Common myeloid progenitor, CD34-positive (primary cell): ENCODE data around the gene ATP1A1.

Experiments
- CTCF ChIA-PET: fragments of 350-600 bp; sonication (Branson Sonifier 250); formaldehyde crosslinking; loops from one replicate; lab custom pipeline; 2021; ENCODE audit warnings: antibody characterized with exemption; lab: Charles Lee
- POLR2A ChIA-PET: fragments of 350-600 bp; sonication (Branson Sonifier 250); formaldehyde crosslinking; loops from one replicate; lab custom pipeline; 2021; ENCODE audit warnings: antibody characterized with exemption; lab: Charles Lee
- DNase-seq, 3 donors: peaks; one replicate each; pipeline versions ENCODE4 v3.0.0 to v3.0.0-alpha.2; 2013
- H3K27ac ChIP-seq, 2 experiments: 1 replicate in 1 of 2; 2 replicates in 1 of 2; pipeline ENCODE4 v1.7.0; 2013; ENCODE audit warnings: inconsistent platforms in 2 of 2, low read length in 2 of 2, mild to moderate bottlenecking in 2 of 2, low read depth in 1 of 2, moderate library complexity in 1 of 2; ENCODE audit not compliant: severe bottlenecking in 2 of 2, insufficient read depth in 1 of 2, poor library complexity in 1 of 2
- H3K27me3 ChIP-seq, 5 experiments: replicated peaks in 2 of 5; 1 replicate in 3 of 5; 2 replicates in 2 of 5; pipeline versions ENCODE4 v1.6.1 to v1.7.0; 2013; ENCODE audit warnings: low read length in 4 of 5, mild to moderate bottlenecking in 2 of 5, moderate library complexity in 2 of 5, inconsistent platforms in 1 of 5; ENCODE audit not compliant: insufficient read depth in 5 of 5, control insufficient read depth in 4 of 5
- H3K36me3 ChIP-seq, 4 experiments: 1 replicate in 2 of 4; 2 replicates in 2 of 4; pipeline versions ENCODE4 v1.6.1 to v1.7.0; 2013; ENCODE audit warnings: low read length in 3 of 4, control low read depth in 1 of 4, mild to moderate bottlenecking in 1 of 4; ENCODE audit not compliant: control insufficient read depth in 4 of 4, insufficient read depth in 4 of 4
- H3K4me1 ChIP-seq, 4 experiments: 1 replicate in 3 of 4; 2 replicates in 1 of 4; pipeline versions ENCODE4 v1.6.1 to v1.7.1; 2013; ENCODE audit warnings: low read length in 3 of 4, mild to moderate bottlenecking in 3 of 4, control low read depth in 1 of 4, inconsistent platforms in 1 of 4, moderate library complexity in 1 of 4; ENCODE audit not compliant: control insufficient read depth in 4 of 4, insufficient read depth in 4 of 4; ENCODE audit errors: control extremely low read depth in 1 of 4
- H3K4me3 ChIP-seq, 7 experiments: 1 replicate in 4 of 7; 2 replicates in 3 of 7; pipeline versions ENCODE4 v1.5.1 to v1.7.0; 2013; ENCODE audit warnings: mild to moderate bottlenecking in 7 of 7, low read length in 6 of 7, moderate library complexity in 6 of 7, inconsistent platforms in 2 of 7, low read depth in 2 of 7, control low read depth in 1 of 7; ENCODE audit not compliant: insufficient read depth in 4 of 7, control insufficient read depth in 1 of 7; ENCODE audit errors: extremely low read depth in 1 of 7
- H3K9me3 ChIP-seq, 5 experiments: 1 replicate in 4 of 5; 2 replicates in 1 of 5; pipeline versions ENCODE4 v1.6.1 to v1.7.1; 2013; ENCODE audit warnings: low read length in 4 of 5, mild to moderate bottlenecking in 2 of 5, inconsistent platforms in 1 of 5, low read depth in 1 of 5, moderate library complexity in 1 of 5; ENCODE audit not compliant: control insufficient read depth in 4 of 5, insufficient read depth in 2 of 5; ENCODE audit errors: control extremely low read depth in 1 of 5
- WGBS: methylation state at CpG from one replicate; pipeline ENCODE4 v1.1.5; 2013; ENCODE audit not compliant: insufficient coverage; 5-methylcytosine and 5-hydroxymethylcytosine counted together

The ATP1A1 gene

GRCh38 chr1:116425987-116426386 is 52.9 kb downstream of the ATP1A1 start:
- no peak overlapping the region for H3K4me3 ChIP-seq
- no peak for DNase-seq
- POLR2A ChIA-PET: no interaction called here
- no peaks in the 10 kb centered on the region for H3K9me3 ChIP-seq
- H3K4me1 ChIP-seq: no peaks in the 10 kb centered on the region
- H3K27me3 ChIP-seq: no peaks in the 10 kb centered on the region
- H3K27ac ChIP-seq: no peak overlapping the region
- CTCF ChIA-PET: no interaction called here
- WGBS: 96% methylated on average over 4 of the region's 5 CpGs
- no peaks in the 10 kb centered on the region for H3K36me3 ChIP-seq

- CTCF ChIA-PET: no interaction called here
- H3K27ac ChIP-seq: no peak overlapping the region
- POLR2A ChIA-PET: no interaction called here
- DNase-seq: no peak
- no peaks in the 10 kb centered on the region for H3K36me3 ChIP-seq
- H3K9me3 ChIP-seq: no peaks in the 10 kb centered on the region
- H3K4me1 ChIP-seq: no peaks in the 10 kb centered on the region
- no peak overlapping the region for H3K4me3 ChIP-seq
- no peaks in the 10 kb centered on the region for H3K27me3 ChIP-seq
- 98% methylated on average over 9 of the region's 9 CpGs for WGBS
Measured at GRCh38 chr1:116426401-116426800, 53.4 kb downstream of the ATP1A1 start.

DNA sequence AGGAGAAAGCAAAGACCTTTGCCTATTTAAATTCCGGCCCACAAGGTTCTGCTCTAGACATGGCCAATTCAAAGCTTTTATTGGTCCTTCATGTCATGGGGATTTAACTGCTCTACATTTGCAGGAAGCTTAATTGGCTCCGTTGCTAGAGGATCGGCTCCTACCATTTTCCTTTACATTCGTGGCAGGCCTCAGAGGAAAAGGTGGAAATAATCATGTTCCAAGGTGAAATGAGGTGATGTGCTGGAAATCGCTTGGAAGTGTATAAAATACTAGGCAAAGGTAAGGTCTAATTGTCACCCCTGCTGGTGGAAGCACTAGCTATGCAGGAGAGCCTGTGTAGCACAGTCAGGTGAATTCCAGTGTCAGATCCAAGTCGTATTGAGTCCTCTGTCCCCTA is 55.5 kb downstream of the ATP1A1 start:
- ChIA-PET CTCF (interaction anchor here (1.0 kb wide), 2 partner anchors 10 to 18 kb away, joined by 3 read pairs; no protein-coding TSS in a partner anchor), POLR2A (no interaction called here)
- Histone ChIP-seq H3K27ac (no peak overlapping the region), H3K27me3 (no peaks in the 10 kb centered on the region), H3K4me1 (no peaks in the 10 kb centered on the region), H3K36me3 (no peaks in the 10 kb centered on the region), H3K9me3 (no peaks in the 10 kb centered on the region), H3K4me3 (no peak overlapping the region)
- WGBS: 99% methylated on average over 5 of the region's 6 CpGs
- no peak for DNase-seq

- ChIA-PET CTCF (interaction anchor here (0.8 to 2.1 kb wide), 3 partner anchors 11 to 279 kb away, joined by 3 to 4 read pairs (median 3); no protein-coding TSS in a partner anchor), POLR2A (no interaction called here)
- H3K27ac ChIP-seq: no peak overlapping the region
- H3K4me3 ChIP-seq: no peak overlapping the region
- no peaks in the 10 kb centered on the region for H3K9me3 ChIP-seq
- H3K36me3 ChIP-seq: no peaks in the 10 kb centered on the region
- H3K4me1 ChIP-seq: no peaks in the 10 kb centered on the region
- no peaks in the 10 kb centered on the region for H3K27me3 ChIP-seq
- no peak for DNase-seq
- no CpG with 5 or more reads among the region's 2 CpGs for WGBS
Measured at GRCh38 chr1:116429821-116430374, 56.9 kb downstream of the ATP1A1 start.

GRCh38 chr1:116431870-116432500 is 58.9 kb downstream of the ATP1A1 start:
- no peaks in the 10 kb centered on the region for H3K9me3 ChIP-seq
- H3K27ac ChIP-seq: no peak overlapping the region
- H3K4me3 ChIP-seq: no peak overlapping the region
- CTCF ChIA-PET: no interaction called here
- no peaks in the 10 kb centered on the region for H3K4me1 ChIP-seq
- 87% methylated on average over 7 of the region's 7 CpGs for WGBS
- no peaks in the 10 kb centered on the region for H3K27me3 ChIP-seq
- no peaks in the 10 kb centered on the region for H3K36me3 ChIP-seq
- no peak for DNase-seq
- POLR2A ChIA-PET: no interaction called here

- Histone ChIP-seq H3K36me3 (no peaks in the 10 kb centered on the region), H3K27ac (no peak overlapping the region), H3K4me1 (no peaks in the 10 kb centered on the region), H3K27me3 (no peaks in the 10 kb centered on the region), H3K4me3 (no peak overlapping the region), H3K9me3 (no peaks in the 10 kb centered on the region)
- no peak for DNase-seq
- CTCF ChIA-PET: no interaction called here
- POLR2A ChIA-PET: no interaction called here
- 95% methylated on average over 2 of the region's 3 CpGs for WGBS
Measured at GRCh38 chr1:116432655-116433265, 59.7 kb downstream of the ATP1A1 start.
